Stimulated activated CD4-positive, alpha-beta T cell treated with anti-CD3 and anti-CD28 coated beads, Interleukin-2, amount 100 ng/mL, for 48 hours (primary cell): ENCODE measurements around the gene DOK1.
"Not testable (repeated sequence)": the region's sequence is repeated elsewhere in the genome, so short reads cannot be mapped to it uniquely, and the experiment has no call there.

Experiments
- DNase-seq, 2 donors: peaks; one replicate each; pipeline ENCODE4 v3.0.0-alpha.2; 2020

DOK1 gene

DNA sequence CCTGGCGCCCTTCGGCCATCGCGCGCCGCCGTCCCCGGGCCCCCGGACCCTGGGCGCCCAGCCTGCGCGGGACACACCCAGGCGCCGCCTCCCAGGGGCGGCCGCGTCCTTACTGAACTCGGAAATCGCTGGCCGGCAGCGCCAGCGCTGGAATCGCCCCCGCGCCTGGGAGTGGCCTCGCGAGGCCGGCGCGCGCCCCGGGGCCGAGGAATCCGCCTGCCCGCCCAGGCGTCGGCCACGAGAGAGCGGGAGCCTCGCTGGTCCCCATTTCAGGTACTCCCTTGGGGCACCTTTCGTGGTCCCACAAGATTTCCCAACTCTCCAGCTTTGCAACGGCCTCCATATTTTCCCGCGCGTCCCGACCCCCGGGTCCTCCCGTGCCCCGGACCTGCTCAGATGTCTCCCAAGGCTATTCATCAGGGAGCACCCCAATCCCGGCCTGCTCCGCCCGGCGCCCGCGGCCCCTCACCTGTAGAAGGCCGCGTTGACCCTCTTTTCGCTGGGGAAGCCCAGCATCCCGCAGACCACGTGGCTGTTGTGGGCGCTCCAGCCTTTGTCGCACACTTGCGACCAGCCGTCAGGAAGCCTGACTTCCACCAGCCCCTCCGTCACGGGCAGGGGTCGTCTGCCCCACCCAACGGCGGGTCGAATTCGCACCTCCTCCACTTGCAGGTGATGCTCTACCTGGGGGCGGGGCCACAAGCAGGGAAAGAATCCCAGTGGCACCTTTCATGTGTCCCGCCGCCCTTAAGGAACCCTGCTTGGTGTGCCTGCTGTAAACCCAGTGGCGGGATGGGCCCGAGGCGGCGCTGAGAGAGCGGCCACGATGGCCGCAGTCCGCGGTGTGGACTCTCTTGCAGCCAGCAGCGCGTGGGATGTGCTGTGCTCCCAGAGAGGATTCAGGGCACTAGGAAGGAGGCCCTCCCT is 5.4 kb upstream of the DOK1 start:
- DNase-seq = no peak

DNA sequence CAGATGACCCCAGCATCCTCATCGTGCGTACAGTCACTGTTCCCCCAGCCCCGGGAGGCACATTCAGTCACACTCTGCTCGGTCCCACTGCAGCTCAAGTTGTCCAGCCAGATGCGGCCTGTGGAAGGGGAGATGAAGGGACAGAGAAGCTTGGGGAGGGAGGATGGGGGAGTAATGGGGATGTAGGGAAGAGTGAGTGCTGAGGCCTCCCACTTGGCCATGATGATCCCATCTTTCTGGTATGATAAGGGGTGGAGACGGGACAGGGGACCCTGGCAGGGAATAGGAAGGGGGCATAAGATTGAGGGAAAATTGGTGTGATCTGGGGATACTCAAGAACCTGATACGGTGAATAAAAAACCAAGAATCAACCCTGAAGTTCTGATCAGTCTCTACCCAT is 4.3 kb upstream of the DOK1 start:
- no peak for DNase-seq

DNA sequence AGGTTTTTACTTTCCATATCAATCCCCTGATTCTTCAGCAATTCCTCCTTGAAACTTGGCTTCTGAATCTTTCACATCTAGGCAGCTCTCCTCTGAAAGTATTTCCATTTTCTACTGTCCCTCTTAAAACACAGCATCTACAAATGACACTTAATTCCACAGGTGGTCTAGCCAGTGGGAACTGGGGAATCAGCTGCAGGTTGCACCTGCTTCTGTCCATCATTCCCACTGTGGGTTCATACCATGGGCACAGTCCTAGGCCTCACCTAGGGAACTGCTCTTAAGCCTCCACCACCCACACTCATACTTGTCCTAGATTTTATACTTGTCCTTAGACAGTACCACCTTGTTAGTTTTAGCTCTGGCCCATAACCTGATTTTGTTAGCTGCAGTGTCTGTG is 3.0 kb upstream of the DOK1 start:
- no peak for DNase-seq

DNA sequence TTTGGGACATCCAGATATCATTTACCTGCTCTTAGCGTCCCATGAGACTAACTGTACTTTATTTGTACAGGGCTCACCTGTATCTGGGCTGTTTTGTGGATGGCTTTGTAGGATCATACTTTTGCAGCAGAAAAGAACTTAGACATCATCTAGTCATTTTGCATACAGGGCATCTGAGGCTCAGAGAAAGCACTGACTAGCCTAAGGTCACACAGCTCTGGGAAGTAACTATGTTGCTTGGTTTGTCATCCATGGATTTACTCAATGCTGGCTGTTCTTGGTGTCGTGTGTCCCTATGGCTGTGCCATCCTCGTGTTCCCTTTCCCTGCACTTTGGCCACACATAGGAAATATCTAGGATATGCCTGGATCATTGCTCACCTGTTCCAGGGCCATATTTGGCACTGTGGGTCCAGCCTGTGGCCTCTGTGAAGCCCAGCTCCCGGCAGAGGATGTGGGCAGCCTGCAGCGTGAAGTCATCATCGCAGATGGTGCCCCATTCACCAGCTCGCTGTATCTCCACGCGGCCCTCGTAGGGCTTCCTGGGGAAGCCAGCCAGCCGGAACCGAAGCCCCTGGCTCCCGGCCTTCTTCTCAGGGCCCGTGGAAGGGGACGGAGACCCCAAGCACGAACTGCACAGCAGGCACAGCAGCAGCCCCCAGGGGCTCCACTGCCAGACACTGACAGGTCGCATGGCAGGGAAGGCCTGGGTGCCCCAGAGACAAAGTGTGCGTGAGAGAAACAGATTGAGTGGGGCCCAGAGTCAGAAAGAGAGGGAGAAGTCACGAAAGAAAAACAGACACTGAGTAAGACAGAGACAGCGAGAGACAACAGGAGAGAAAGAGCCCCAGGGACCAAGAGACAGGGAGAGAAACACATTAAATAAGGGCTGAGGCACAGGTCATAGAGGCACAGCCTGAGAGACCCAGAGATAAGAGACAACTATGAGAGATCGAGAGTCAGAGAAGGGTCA is 2.3 kb upstream of the DOK1 start:
- DNase-seq = no peak

DNA sequence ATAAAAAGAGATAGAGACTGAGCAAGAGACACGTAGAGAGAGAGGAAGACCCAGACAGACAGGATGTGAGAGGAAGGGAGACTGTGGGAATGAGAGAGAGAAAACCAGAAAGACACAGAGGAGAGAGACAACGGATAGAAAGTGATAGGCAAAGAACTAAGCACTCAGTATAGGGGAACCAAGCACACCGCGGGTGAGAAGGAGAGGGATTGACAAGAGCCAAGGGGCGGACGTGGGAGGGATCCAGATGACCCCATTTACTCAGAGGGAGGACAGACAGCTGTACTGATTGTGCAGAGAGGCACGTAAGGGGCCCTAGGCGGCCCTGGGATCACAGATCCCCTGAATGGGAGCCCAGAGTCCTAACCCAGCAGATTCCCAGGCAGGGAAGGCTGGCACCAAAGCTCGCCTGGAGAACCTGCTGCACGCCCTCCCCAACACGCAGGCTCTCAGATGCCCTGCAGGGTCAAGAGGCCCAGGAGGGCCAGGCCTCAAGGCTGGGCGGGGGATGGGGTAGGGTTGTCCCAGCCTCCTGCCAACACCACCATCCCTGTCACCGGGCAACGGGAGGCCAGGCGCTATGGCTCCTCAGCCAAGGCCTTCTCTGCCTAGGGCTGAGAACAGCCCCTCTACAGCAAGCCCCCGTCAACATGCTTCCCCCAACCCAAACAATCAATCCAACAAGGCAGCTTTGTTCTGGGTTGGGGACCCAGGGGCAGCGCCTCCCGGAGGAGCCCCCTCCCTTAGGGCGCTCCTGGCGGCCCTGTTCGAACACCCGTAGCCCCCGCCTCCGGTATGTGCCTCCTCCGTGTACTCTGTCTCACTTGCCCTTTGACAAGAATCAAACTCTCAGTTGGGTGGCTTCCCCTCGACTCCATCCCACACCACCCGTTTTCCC is 1.4 kb upstream of the DOK1 start:
- no peak for DNase-seq

DNA sequence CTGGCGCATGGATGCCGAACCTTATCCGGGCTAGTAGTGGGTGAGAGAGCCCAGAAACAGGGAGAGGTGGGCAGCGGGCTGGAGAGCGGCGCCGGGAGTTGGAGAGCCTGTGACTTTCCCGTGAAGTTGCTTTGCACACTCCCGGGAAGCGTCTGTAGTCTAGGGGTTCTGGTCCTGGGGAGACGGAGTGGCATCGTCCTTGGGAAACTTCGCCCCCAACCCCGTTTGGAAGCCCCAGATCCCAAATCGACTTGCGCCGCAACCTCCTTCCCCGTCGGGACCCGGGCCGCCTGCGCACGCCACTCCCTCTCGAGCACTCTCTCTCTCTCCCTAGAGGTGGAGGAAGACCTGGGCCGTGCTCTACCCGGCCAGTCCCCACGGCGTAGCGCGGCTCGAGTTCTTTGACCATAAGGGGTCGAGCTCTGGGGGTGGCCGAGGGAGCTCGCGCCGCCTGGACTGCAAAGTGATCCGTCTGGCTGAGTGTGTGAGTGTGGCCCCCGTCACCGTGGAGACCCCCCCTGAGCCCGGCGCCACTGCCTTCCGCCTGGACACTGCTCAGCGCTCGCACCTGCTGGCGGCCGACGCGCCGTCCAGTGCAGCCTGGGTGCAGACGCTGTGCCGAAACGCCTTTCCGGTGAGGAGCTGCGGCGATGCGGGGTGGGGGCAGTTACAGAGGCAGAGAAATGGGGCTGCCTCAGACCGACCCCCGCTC is 456 bp downstream of the DOK1 start:
- peak; percentile 37 to 44 for DNase-seq

DNA sequence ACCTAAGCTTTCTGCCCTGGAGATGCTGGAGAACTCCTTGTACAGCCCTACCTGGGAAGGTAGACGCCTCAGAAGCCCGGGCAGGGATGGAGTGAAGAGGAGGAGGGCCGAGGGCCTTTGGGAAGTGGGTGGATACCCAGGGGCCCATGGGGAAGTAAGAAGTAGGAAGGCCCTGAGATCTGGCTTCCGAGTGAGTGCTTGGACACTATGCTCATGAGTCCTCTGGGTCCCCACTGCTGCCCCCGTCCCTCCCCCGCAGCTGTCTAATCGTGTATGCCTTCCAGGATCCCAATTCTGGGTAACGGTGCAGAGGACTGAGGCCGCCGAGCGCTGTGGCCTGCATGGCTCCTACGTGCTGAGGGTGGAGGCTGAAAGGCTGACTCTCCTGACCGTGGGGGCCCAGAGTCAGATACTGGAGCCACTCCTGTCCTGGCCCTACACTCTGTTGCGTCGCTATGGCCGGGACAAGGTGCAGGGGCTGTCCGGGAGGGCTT is 1.1 kb downstream of the DOK1 start:
- no peak for DNase-seq

DNA sequence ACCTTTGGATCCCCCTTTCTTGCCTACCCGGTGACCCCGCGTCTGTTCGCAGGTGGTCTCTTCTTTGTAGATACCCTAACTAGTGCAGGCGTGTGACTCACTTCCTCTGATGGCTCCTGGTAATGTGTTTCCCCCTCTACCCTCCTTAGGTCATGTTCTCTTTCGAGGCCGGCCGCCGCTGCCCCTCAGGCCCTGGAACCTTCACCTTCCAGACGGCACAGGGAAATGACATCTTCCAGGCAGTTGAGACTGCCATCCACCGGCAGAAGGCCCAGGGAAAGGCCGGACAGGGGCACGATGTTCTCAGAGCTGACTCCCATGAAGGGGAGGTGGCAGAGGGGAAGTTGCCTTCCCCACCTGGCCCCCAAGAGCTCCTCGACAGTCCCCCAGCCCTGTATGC is 1.6 kb downstream of the DOK1 start:
- DNase-seq = no peak

DNA sequence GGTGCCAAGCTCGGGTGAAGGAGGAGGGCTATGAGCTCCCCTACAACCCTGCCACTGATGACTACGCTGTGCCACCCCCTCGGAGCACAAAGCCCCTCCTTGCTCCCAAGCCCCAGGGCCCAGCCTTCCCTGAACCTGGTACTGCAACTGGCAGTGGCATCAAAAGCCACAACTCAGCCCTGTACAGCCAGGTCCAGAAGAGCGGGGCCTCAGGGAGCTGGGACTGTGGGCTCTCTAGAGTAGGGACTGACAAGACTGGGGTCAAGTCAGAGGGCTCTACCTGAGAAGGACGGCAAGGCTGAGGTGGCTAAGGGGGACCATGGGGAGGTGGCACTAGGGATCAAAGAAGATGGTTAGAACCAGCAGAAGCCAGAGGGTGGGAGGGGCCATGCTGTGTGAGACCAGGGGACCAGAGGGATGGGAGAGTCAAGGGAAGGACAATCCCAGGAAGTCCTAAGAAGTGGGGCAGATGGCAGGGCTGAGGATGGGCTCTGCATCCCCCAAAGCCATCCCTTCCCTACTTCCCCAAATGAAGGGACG is 2.4 kb downstream of the DOK1 start:
- DNase-seq = no peak

DNA sequence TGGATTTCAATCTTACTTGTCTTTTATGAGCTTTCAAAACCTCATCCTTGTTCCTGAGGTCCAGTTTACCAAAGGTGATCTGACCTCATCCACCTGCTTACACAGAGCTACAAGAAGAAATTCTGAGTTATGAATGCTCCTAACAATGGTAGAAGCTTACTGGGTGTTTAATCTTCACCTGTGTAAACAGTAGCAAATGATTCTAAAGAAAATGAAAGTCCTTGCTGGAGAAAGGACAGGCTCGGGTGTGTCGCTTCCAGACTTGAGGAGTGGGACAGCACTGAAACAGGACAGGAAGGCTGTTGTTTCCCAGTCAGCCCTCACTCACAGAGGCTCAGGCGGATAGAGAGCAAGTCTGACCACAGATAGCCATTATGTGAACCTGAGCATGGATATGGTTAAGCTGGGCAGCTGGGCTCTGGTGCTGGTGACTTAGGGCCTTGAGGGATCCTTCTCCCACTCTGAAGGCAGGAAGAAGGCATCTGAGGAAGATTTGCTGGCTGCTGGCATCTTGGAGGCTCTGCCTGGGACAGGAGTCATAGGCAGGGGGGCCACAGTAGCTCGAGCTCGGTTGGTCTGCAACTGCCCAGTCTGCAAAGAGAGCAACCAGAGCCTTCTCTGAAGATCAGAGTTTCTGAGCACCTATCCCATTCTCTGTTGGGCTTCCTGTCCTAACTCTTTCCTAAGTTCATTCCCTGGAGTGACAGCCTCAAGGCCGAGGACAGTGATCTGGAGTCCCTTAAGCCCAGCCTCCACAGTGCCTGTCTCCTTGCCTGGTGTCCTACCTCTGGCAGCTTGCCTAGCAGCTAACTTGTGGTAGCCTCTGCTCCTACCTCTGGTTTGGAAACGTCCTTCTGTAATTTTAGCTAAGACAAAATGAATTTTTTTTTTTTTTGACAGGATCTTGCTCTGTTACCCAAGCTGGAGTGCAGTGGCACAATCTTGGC is 4.0 kb downstream of the DOK1 start:
- DNase-seq = no peak

DNA sequence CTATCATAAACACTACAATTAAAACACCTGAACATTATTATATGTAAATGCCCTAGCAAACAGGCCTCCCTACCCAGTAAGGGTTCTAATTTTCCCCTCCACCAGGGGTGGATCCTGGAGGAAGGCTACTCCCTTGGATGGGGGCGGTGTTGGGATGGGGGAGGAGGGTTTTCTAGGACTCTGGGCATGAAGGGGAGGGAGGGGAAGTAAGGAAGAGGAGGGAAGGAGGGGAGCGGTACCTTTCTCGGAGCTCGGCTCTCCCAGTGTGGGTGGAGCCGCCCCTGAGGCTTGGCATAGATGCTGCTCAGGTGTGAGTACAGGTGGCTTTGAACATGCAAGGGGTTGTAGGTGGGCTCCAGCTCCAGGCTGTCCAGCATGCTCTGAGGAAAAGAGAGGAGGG is 5.4 kb downstream of the DOK1 start:
- DNase-seq = no peak

DNA sequence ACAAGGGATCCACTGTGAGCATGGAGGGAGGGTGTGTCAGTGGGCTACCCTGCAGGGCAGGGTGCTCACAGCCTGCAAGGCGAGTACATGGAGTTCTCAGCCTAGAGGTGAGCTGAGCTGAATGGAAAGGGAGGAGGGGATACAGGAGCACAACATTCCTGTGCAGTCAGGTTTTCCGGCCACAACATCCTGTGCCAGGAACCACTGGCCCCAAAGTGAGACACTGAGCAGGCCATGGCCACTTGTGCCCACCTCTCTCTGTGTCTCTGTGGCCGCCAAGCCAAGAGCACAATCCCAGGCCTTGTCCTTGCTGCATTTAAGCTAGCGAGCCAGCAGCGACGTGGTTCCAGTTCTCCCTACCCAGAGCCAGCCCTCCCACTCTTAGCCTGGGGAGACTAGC is 6.1 kb downstream of the DOK1 start:
- DNase-seq = no peak

DNA sequence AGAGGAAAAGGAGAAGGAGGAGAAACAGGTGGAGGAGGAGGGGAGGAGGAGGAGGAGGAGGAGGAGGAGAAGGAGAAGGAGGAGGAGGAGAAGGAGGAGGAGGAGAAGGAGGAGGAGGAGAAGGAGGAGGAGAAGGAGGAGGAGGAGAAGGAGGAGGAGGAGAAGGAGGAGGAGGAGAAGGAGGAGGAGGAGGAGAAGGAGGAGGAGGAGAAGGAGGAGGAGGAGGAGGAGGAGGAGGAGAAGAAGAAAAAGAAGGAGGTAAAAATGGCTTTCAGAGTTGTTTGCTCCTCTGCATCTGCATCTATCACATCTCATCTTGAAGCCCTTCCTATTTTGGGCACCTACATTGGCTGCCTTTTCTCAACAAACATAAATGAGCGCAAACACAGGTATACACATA is 6.5 kb downstream of the DOK1 start:
- not testable (repeated sequence) for DNase-seq

DNA sequence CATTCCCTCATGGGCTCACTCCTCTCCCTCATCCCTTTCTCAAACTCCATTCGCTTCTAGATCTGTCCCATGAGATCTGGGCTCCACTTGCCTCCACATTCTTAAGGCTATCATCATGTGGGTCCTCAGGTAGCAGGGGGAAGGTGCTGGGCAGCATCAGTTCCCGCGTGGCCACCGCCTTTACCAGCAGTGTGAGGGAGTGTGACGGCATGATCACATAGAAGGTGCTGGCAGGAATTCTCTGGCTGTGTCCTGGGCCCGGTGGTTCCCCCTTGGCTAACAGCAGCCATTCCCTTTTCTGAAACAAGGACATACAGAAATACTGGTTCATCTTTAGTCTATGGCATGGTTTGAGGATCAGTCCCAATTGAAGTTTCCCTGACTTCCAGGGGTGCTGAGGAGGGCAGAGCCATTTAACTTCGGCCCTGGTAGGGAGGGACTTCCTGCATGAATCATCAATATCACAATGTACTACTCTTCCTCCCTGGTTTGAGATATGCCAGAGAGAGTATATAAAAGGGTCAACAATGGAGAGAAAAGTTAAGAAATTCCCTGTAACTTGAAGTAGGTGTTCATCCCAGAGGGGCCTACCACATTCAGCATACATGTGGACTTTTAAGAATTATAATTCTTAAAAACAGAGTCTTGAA is 7.7 kb downstream of the DOK1 start:
- DNase-seq = no peak

DNA sequence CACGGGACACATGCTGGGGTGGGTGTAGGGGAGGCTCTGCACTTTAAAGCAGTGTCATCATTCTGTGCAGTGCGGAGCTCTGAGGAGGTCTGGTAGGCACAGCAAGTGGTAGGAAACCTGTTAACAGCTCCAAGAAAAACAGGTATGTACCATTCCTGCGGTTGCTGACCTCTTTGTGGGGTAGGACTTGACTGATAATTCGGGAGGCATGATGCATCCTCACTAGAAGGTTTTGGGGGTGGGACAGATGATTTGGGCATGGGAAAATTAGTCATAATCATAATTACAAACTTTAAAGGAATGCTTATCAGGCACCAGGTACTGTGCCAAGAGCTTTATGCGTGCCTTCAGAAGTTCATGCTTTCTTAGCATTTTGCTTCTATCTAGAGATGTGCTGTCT is 9.7 kb downstream of the DOK1 start:
- no peak for DNase-seq

DNA sequence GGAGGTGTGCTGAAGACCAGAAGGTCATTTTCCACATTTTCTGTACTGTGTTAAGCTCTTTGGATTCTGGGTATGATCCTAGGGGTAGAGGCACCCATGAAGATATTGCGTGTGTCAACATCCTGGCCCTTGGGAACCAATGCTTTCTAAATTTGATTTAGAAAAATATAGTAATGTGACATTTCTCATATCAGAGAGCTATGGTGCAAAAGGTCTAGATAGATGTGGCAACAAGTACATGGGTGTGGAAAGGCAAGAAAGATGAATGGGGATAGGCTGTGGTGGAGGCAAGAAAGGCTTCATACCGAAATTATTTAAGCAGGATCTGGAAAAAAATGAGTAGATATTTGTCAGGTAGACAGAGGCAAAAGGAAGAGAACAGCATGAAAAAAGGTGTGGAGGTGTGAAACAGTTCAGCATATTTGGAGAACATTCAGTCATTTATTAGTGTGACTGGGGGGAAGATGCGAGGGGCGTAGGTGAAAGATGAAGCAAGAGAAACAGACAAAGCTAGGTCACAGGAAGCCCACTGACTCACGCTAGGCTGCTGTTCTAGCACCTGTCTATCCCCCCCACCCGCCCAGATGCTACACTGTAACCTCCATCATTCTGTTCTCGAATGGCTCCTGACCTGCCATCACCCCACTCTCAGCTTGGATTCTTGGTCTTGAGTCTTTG is 11.7 kb downstream of the DOK1 start:
- DNase-seq = no peak

DNA sequence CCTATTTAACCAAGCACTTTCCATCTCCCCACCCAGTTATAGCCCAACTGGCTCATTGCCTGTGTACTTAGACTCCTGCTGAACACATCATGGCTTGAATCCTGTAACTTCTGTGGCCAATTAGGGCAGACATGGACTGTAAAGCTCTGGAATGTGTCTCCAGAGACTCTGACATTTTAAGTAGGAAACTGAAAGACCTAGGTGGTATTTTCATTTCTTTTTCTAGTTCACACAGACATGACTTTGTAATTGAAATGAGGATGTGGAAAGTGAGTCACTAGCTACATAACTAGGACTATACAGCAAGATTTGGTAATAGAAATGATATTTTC is 12.2 kb downstream of the DOK1 start:
- DNase-seq = no peak

DNA sequence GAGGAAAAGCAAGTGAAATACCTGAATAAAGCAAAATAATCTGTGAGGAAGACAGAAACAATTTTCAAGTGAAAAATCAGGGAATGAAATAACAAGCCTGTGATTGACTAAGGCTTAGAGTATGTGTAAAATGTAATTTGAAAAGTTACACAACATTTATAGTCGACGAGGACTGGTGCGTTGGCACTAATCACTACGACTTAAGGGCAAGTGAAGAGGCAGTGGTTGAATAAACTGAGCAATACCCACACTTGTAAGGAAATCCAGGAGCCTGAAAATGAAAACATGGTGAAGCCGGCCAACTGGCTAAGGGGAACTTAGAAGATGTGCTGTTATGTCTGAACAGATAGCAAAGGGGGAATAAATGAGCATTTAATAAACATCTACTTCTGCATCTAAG is 13.4 kb downstream of the DOK1 start:
- no peak for DNase-seq

DNA sequence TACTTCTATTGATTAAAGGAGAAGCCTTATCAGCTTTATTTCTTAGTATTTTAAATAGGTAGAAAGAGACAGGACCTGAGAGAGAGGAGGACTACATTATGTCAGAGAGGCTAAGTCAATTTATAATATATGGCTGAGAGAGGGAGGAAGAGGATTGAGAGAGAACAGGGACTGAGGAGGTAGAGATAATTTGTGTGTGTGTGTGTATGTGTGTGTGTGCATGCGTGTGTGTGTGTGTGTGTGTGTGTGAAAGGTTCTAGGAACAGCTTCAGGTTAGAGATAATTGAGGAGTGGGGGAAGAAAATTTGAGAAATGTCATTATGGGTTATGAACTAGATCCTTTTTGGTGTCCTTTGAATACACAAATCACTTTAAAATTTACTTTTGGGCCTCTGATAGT is 15.2 kb downstream of the DOK1 start:
- no peak for DNase-seq
